SK-N-SH treated with all-trans-retinoic acid at 6 μM for 48 hours (cell line): ENCODE results near the gene ASIC3.

Experiments
- ATAC-seq: fragments of 200-7000 bp; cut with Tn5 transposase; 3 replicates; pipeline ENCODE4 v1.9.1; 2020; ENCODE audit warnings: mild to moderate bottlenecking, moderate library complexity
- ARNTL ChIP-seq: fragments of 450-650 bp; formaldehyde crosslinking; IDR thresholded peaks from 2 replicates; pipeline ENCODE4 v1.5.0; 2020; ENCODE audit warnings: low read depth, mild to moderate bottlenecking, moderate library complexity, borderline replicate concordance
- BACH2 ChIP-seq: fragments of 250-450 bp; sonication (Bioruptor Pico); IDR thresholded peaks from 2 replicates; pipeline ENCODE4 v1.9.0; 2021; ENCODE audit warnings: mild to moderate bottlenecking, borderline replicate concordance
- CSDC2 ChIP-seq: fragments of 250-450 bp; sonication (Bioruptor Pico); IDR thresholded peaks from 2 replicates; pipeline ENCODE4 v1.5.0; 2020; ENCODE audit warnings: mild to moderate bottlenecking, moderate library complexity
- GLIS3 ChIP-seq: fragments of 250-450 bp; sonication (Bioruptor Pico); IDR thresholded peaks from 2 replicates; pipeline ENCODE4 v1.5.0; 2020; ENCODE audit warnings: mild to moderate bottlenecking, moderate library complexity
- ISL1 ChIP-seq: fragments of 250-450 bp; sonication (Bioruptor Pico); IDR thresholded peaks from 2 replicates; pipeline ENCODE4 v2.1.2; 2022; ENCODE audit warnings: mild to moderate bottlenecking, moderate library complexity
- OSR1 ChIP-seq: fragments of 250-450 bp; sonication (Bioruptor Pico); IDR thresholded peaks from 2 replicates; pipeline ENCODE4 v1.8.0; 2022; ENCODE audit warnings: moderate library complexity, mild to moderate bottlenecking, inconsistent platforms
- PPARA ChIP-seq: fragments of 250-450 bp; sonication (Bioruptor Pico); IDR thresholded peaks from 2 replicates; pipeline ENCODE4 v1.5.0; 2020; ENCODE audit warnings: mild to moderate bottlenecking, borderline replicate concordance
- RARB ChIP-seq: fragments of 250-450 bp; sonication (Bioruptor Pico); IDR thresholded peaks from 2 replicates; pipeline ENCODE4 v1.8.0; 2021; ENCODE audit warnings: mild to moderate bottlenecking, moderate library complexity
- SNAI2 ChIP-seq: fragments of 250-450 bp; sonication (Bioruptor Pico); IDR thresholded peaks from 2 replicates; pipeline ENCODE4 v1.5.0; 2020; ENCODE audit warnings: mild to moderate bottlenecking, moderate library complexity
- TCF4 ChIP-seq: fragments of 250-450 bp; sonication (Bioruptor Pico); IDR thresholded peaks from 2 replicates; pipeline ENCODE4 v1.8.0; 2021; ENCODE audit warnings: mild to moderate bottlenecking, moderate library complexity, borderline replicate concordance
- TOX ChIP-seq: fragments of 250-450 bp; sonication (Bioruptor Pico); IDR thresholded peaks from 2 replicates; pipeline ENCODE4 v1.8.0; 2021; ENCODE audit warnings: mild to moderate bottlenecking, moderate library complexity, borderline replicate concordance
- ZC3H10 ChIP-seq: fragments of 250-450 bp; sonication (Bioruptor Pico); IDR thresholded peaks from 2 replicates; pipeline ENCODE4 v1.5.1; 2021; ENCODE audit warnings: mild to moderate bottlenecking, moderate library complexity
- ZFP3 ChIP-seq: fragments of 250-450 bp; sonication (Bioruptor Pico); IDR thresholded peaks from 2 replicates; pipeline ENCODE4 v1.5.0; 2020; ENCODE audit warnings: mild to moderate bottlenecking, moderate library complexity
- ZFP30 ChIP-seq: fragments of 450-650 bp; formaldehyde crosslinking; IDR thresholded peaks from 2 replicates; pipeline ENCODE4 v1.5.0; 2022; ENCODE audit warnings: mild to moderate bottlenecking, moderate library complexity
- ZNF565 ChIP-seq: fragments of 450-650 bp; formaldehyde crosslinking; conservative IDR thresholded peaks from 2 replicates; pipeline ENCODE4 v1.5.0; 2020; ENCODE audit warnings: low read depth, mild to moderate bottlenecking, moderate library complexity
- ZNF70 ChIP-seq: fragments of 450-650 bp; formaldehyde crosslinking; IDR thresholded peaks from 2 replicates; pipeline ENCODE4 v1.5.0; 2020; ENCODE audit warnings: mild to moderate bottlenecking, moderate library complexity
- ZNF8 ChIP-seq: fragments of 450-650 bp; formaldehyde crosslinking; IDR thresholded peaks from 2 replicates; pipeline ENCODE4 v1.5.0; 2020; ENCODE audit warnings: mild to moderate bottlenecking, moderate library complexity
- TF ChIP-seq, protein P1 (sequence below): fragments of 250-450 bp; sonication (Bioruptor Pico); IDR thresholded peaks from 2 replicates; pipeline ENCODE4 v1.5.0; 2020; ENCODE audit warnings: mild to moderate bottlenecking, moderate library complexity
- TF ChIP-seq, protein P2 (sequence below): fragments of 250-450 bp; sonication (Bioruptor Pico); IDR thresholded peaks from 2 replicates; pipeline ENCODE4 v1.5.1; 2021; ENCODE audit warnings: mild to moderate bottlenecking, moderate library complexity
- TF ChIP-seq, protein P3 (sequence below): fragments of 250-450 bp; sonication (Bioruptor Pico); IDR thresholded peaks from 2 replicates; pipeline ENCODE4 v1.8.0; 2021; ENCODE audit warnings: low read depth, mild to moderate bottlenecking, moderate library complexity, borderline replicate concordance

The ASIC3 gene

DNA sequence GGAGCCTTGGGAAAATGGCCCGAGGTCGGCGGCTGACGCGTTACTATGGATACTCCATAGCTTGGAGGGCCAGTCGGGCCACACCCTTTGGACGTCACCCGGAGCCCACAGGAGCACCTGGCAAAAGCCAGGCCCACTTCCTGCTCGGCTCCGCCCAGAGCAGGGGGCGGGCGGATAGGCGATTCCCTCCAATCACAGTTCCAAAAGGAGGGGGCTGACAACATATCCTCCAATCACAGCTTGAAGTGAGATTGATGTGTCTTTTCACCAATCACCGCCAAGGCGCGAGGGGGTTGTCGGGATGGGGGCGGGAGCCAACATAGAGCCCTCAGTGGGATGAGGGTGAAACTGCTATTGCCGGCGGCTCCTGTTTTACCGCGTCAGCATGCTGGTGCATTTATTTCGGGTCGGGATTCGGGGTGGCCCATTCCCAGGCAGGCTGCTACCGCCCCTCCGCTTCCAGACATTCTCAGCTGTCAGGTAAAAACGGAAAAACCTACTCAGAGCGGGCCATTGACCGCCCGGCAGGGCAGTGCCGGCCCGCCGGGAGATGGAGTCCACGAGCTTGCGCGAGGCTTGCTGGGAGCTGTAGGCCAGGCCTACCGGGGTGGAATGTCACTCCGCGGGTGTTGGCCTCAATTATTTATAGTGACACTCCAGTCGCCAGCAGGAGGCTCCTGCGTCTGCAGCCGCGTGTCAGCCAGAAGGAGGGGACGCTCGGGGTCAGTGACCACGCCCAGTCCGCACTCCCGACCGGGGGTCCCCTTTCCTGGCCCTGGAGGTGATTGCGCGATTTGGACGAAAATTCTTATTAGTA is 20.0 kb upstream of the ASIC3 start, which contains the start of gene ABCB8:
Gene ABCB8 (plus strand): TSS at position 320 of the 817 bp plus-strand sequence. CDS start 66 bp downstream, at position 386.
- no peak for TF ChIP-seq ZNF8 (CRISPR knock-in tag)
- no peak for TF ChIP-seq GLIS3 (CRISPR knock-in tag)
- no peak for TF ChIP-seq ZNF565
- no peak for TF ChIP-seq ZFP3 (CRISPR knock-in tag)
- TF ChIP-seq, protein P1, sequence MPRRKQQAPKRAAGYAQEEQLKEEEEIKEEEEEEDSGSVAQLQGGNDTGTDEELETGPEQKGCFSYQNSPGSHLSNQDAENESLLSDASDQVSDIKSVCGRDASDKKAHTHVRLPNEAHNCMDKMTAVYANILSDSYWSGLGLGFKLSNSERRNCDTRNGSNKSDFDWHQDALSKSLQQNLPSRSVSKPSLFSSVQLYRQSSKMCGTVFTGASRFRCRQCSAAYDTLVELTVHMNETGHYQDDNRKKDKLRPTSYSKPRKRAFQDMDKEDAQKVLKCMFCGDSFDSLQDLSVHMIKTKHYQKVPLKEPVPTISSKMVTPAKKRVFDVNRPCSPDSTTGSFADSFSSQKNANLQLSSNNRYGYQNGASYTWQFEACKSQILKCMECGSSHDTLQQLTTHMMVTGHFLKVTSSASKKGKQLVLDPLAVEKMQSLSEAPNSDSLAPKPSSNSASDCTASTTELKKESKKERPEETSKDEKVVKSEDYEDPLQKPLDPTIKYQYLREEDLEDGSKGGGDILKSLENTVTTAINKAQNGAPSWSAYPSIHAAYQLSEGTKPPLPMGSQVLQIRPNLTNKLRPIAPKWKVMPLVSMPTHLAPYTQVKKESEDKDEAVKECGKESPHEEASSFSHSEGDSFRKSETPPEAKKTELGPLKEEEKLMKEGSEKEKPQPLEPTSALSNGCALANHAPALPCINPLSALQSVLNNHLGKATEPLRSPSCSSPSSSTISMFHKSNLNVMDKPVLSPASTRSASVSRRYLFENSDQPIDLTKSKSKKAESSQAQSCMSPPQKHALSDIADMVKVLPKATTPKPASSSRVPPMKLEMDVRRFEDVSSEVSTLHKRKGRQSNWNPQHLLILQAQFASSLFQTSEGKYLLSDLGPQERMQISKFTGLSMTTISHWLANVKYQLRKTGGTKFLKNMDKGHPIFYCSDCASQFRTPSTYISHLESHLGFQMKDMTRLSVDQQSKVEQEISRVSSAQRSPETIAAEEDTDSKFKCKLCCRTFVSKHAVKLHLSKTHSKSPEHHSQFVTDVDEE (CRISPR knock-in tag) = 0 out of 2 replicates have a peak, but pooled peaks have one; percentile 80
- ATAC-seq = peak; percentile 96

DNA sequence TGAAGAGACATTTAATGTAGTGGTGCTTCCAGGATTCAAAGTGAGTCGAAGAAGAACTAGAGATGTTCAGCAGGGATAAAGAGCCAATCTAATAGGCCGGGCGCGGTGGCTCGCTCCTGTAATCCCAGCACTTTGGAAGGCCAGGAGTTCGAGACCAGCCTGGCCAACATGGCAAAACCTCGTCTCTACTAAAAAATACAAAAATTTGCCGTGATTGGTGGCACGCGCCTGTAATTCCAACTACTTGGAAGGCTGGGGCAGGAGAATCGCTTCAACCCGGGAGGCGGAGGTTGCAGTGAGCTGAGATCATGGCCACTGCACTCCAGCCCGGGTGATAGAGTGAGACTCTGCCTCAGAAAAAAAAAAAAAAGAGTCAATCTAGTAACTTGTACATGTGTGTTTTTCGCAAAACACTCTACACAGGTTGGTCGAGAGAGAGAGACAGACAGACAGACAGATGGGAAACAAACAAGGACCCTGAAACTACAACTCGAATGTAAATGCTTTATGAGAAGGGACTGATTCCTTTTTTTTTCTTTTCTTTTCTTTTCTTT is 19.3 kb upstream of the ASIC3 start:
- TF ChIP-seq GLIS3 (CRISPR knock-in tag) = no peak
- no peak; the same call in 1 of the 2 replicates for TF ChIP-seq SNAI2
- TF ChIP-seq CSDC2 (CRISPR knock-in tag) = no peak
- TF ChIP-seq, protein P1 (CRISPR knock-in tag) = no peak
- TF ChIP-seq BACH2 (CRISPR knock-in tag) = no peak
- no peak; the same call in 1 of the 2 replicates for TF ChIP-seq ISL1 (CRISPR knock-in tag)
- TF ChIP-seq ZNF565 = no peak
- TF ChIP-seq OSR1 (CRISPR knock-in tag) = no peak
- TF ChIP-seq ARNTL = no peak
- no peak for TF ChIP-seq TOX
- TF ChIP-seq, protein P2, sequence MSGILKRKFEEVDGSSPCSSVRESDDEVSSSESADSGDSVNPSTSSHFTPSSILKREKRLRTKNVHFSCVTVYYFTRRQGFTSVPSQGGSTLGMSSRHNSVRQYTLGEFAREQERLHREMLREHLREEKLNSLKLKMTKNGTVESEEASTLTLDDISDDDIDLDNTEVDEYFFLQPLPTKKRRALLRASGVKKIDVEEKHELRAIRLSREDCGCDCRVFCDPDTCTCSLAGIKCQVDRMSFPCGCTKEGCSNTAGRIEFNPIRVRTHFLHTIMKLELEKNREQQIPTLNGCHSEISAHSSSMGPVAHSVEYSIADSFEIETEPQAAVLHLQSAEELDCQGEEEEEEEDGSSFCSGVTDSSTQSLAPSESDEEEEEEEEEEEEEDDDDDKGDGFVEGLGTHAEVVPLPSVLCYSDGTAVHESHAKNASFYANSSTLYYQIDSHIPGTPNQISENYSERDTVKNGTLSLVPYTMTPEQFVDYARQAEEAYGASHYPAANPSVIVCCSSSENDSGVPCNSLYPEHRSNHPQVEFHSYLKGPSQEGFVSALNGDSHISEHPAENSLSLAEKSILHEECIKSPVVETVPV (CRISPR knock-in tag) = no peak
- TF ChIP-seq RARB (CRISPR knock-in tag) = no peak
- no peak for TF ChIP-seq PPARA
- no peak for TF ChIP-seq ZFP30 (CRISPR knock-in tag)
- TF ChIP-seq ZNF8 (CRISPR knock-in tag) = no peak
- TF ChIP-seq, all 23 proteins: peak for 0
- ATAC-seq = no peak

DNA sequence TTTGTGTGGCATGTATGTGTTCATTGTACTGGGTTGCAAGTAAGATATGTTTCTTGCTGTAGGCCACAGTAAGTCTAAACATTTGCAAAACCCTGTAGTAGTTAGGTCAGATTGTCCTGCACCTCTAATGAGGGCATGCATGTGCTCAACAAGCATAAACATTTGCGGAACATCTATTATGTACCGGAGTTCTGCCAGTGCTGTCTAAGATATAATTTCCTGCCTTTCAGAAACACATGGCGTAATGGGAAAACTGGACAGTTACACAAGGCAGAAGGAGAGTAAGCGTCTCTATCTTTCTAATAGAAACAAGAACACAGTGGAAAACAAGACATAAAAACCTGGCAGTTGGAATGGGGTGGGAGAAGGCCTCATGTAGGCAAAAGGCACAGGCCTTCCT is 17.3 kb upstream of the ASIC3 start:
- TF ChIP-seq ZC3H10 (CRISPR knock-in tag) = no peak
- no peak for TF ChIP-seq ZNF70
- TF ChIP-seq ZNF565 = no peak
- TF ChIP-seq, all 23 proteins: peak for 0
- ATAC-seq = no peak

DNA sequence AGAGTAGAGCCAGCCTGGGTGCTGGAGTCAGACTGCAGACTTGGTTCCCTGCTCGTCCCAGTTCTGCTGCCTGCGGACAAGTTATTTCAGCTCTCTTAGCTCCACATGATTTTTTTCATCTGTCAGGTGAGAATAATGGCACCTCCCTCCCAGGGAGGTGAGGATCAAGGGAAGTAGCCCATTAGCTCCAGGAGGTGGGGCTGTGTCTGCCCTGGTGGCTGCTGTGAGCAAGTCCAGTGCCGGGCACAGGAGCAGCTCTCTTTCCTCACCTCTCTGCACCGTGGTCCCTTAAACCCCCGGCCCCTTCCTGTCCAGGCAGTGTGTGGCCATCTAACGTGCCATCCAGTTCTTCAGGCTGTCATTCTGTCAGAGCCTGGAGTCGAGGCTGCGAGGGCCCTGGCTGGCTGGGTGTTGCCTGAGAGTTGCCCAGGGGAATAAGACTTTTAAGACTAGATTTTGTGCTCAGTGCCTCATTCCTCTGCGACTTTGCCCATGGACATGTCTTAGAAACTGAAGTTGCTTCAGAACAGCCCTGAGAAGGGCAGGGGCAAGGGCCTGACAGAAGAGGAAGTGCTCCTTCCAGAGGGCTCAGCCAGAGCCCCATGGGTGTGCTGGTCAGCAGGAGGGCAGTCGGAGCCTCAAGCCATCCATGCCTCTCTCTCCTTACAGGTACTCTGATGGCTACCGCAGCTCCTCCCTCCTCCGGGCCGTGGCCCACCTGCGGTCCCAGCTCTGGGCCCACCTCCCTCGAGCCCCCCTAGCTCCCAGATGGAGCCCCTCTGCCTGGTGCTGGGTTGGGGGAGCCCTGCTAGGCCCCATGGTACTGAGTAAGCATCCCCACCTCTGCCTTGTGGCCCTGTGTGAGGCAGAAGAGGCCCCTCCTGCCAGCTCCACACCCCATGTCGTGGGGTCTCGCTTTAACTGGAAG is 15.1 kb upstream of the ASIC3 start:
- TF ChIP-seq ISL1 (CRISPR knock-in tag) = no peak
- TF ChIP-seq, protein P3, sequence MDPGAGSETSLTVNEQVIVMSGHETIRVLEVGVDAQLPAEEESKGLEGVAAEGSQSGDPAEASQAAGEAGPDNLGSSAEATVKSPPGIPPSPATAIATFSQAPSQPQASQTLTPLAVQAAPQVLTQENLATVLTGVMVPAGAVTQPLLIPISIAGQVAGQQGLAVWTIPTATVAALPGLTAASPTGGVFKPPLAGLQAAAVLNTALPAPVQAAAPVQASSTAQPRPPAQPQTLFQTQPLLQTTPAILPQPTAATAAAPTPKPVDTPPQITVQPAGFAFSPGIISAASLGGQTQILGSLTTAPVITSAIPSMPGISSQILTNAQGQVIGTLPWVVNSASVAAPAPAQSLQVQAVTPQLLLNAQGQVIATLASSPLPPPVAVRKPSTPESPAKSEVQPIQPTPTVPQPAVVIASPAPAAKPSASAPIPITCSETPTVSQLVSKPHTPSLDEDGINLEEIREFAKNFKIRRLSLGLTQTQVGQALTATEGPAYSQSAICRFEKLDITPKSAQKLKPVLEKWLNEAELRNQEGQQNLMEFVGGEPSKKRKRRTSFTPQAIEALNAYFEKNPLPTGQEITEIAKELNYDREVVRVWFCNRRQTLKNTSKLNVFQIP = no peak
- no peak for TF ChIP-seq ZNF8 (CRISPR knock-in tag)
- TF ChIP-seq ZFP30 (CRISPR knock-in tag) = no peak
- TF ChIP-seq ZC3H10 (CRISPR knock-in tag) = no peak
- no peak for TF ChIP-seq BACH2 (CRISPR knock-in tag)
- no peak for TF ChIP-seq TCF4 (CRISPR knock-in tag)
- no peak for TF ChIP-seq SNAI2
- TF ChIP-seq, protein P2 (CRISPR knock-in tag) = no peak
- TF ChIP-seq ZNF70 = no peak
- no peak for TF ChIP-seq CSDC2 (CRISPR knock-in tag)
- TF ChIP-seq OSR1 (CRISPR knock-in tag) = no peak
- no peak for TF ChIP-seq ZNF565
- no peak for TF ChIP-seq GLIS3 (CRISPR knock-in tag)
- TF ChIP-seq, all 23 proteins: peak for 0
- ATAC-seq = no peak
